G401 (cell line): Measurements from ENCODE around the gene ARHGAP28. TPM values are rescaled to one million over a fixed set of nuclear protein-coding genes. Genes with fewer than 3 reads are reported as not detected.

Source experiments
- DNase-seq: peaks from one replicate; pipeline ENCODE4 v3.0.0-alpha.2; 2015; ENCODE audit warnings: low spot score
- in situ Hi-C: cut with HindIII; loops from 2 replicates; pipeline ENCODE4 v1.10.0; 2016; ENCODE audit warnings: low sequenced_read_pairs, mixed read lengths
- total RNA-seq: library from RNA; depleted of rRNA; stranded (reverse); fragments of >200 nt; shearing (Covaris generic); gene quantifications from 2 replicates; pipeline ENCODE4 v1.2.3, GENCODE V29; 2014

ARHGAP28 gene
- total RNA-seq, 1 experiment from 2014 or later = 0.61 TPM

GRCh38 chr18:6757931-6758330, 28.4 kb downstream of the ARHGAP28 start:
- in situ Hi-C loops = no loop called here
- DNase-seq = no peak

DNA sequence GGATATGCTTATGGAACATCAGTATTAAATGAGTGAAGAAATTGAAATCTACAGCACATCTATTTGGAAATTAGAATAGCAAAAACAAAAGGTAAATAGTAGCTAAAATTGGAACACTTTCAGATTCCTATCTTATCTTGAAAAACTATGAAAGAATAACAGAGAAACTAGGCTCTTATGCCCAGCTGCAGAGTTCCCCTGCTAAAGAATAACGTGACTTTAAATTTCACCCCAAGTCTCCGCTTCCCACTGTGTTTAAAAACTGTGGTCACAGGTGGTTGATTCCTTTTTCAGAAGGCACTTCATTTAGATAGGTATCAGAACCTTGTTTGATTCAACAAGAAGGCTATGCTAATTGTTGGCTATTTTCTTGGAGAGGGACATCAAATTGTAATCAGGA, 30.1 kb downstream of the ARHGAP28 start:
- in situ Hi-C loops = no loop called here
- DNase-seq = no peak

- in situ Hi-C loops = no loop called here
- no peak for DNase-seq
Measured at GRCh38 chr18:6763524-6763923, 34.0 kb downstream of the ARHGAP28 start.

GRCh38 chr18:6764382-6764781, 34.9 kb downstream of the ARHGAP28 start:
- in situ Hi-C loops = no loop called here
- DNase-seq = no peak

DNA sequence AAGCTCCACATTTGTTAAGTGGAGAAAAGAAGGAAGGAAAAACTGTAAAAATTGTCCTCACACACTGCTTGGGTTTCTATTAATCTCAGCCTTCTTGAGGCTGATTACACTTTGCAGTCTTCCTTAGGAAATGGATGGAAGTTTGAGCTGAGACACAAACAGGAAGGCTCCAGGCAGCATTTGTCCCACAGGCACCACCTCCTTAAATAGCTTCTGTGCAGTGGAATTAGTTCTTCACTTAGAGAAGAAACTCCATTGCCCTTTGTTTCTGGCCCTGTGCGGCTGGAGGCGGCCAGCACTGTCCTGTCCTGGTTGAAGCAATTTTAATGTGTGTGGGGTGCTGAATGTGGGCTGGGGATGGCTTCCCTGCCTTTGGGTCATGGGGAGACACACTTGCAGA, 44.3 kb downstream of the ARHGAP28 start:
- in situ Hi-C loops = no loop called here
- no peak for DNase-seq

- in situ Hi-C loops = no loop called here
- no peak for DNase-seq
Measured at GRCh38 chr18:6775237-6775636, 45.7 kb downstream of the ARHGAP28 start.

- in situ Hi-C loops = no loop called here
- no peak for DNase-seq
Measured at GRCh38 chr18:6775702-6776101, 46.2 kb downstream of the ARHGAP28 start.

- in situ Hi-C loops = no loop called here
- no peak for DNase-seq
Measured at GRCh38 chr18:6776188-6776587, 46.7 kb downstream of the ARHGAP28 start.

DNA sequence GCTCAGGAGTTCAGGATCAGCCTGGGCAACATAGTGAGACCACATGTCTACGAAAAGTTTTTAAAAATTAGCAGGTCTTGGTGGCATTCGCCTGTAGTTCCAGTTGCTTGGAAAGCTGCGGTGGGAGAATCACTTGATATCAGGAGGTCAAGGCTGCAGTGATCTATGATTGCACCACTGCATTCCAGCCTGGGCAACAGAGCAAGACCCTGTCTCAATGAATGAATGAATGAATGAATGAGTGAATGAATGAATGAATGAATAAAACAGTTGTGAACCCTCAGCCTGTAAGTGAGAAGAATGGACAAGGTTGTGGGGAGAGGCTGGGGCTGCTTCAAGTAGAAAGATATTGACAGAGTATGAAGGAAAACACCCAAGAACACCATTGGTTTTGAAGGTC, 48.0 kb downstream of the ARHGAP28 start:
- no peak for DNase-seq
- in situ Hi-C loops = no loop called here

- DNase-seq = no peak
- in situ Hi-C loops = no loop called here
Measured at GRCh38 chr18:6778459-6779247, 49.1 kb downstream of the ARHGAP28 start.

DNA sequence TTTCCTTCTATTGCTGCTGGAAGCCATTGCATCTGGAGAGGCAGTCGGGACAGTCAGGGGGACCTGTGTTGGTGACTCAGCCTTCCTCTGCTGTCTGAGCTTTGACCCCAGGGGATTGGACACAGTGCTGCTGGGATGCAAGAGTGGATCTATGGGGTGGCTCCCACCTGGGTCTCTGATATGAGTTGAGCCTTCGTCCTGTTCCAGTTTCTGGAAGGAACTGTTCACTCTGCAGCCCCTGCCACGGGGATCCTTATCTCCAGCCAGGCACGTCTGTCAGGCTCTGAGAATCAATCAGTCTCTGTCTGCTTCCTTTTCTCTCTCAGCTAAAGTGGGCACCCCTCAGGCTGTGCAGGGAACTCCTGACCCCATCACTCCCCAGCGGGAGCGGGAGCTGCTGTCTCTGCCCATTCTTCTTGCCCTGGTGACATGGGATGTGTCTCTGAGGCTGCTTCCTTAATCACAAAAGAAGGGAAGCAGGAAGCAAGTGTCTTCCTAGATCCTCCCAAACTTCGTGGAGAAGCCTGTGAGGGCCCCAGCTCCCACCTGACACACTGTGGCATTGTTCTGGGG, 51.7 kb downstream of the ARHGAP28 start:
- in situ Hi-C loops = no loop called here

GRCh38 chr18:6781796-6782195, 52.3 kb downstream of the ARHGAP28 start:
- in situ Hi-C loops = no loop called here
- no peak for DNase-seq

More for the DNA sequence above, 51.7 kb downstream of the ARHGAP28 start:
- no peak for DNase-seq

DNA sequence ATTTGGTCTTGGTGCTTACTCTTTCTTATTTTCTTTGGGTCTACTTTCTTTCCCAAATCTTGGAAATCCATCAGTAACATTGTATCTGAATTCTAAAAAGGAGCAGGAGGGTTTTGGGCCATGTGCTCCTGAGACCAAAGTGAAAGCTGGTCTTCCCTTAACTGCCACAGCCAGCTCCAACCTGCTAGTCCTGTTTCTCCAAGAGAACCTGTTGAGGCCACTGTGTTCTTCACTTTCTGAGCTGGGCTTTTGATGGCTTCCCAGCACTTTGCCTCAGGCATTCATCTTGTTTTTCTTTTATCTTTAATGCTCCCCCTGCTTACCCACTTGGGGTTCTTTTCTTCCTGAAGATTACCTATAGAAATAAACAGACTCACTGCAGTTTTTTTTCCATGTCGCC, 53.3 kb downstream of the ARHGAP28 start:
- no peak for DNase-seq
- in situ Hi-C loops = no loop called here

DNA sequence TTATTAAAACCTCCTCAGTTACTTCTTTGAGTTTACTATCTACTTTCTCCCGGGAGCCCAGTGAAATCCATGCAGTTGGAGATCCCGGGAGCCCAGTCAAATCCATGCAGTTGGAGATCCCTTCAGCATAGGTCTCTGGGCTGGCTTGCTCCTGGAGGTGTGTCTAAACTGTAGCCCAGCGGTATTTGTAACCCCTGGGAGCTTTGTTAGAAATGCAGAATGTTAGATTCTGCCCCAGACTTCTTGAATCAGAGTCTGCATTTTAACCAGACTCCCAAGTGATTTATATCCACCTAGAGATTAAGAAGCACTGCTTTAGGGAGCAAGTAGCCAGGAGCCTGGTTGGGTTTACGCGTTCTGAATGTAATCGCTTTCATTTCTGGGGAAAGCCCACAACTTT, 54.5 kb downstream of the ARHGAP28 start:
- no peak for DNase-seq
- in situ Hi-C loops = no loop called here

- DNase-seq = no peak
- in situ Hi-C loops = no loop called here
Measured at GRCh38 chr18:6785001-6785400, 55.5 kb downstream of the ARHGAP28 start.

DNA sequence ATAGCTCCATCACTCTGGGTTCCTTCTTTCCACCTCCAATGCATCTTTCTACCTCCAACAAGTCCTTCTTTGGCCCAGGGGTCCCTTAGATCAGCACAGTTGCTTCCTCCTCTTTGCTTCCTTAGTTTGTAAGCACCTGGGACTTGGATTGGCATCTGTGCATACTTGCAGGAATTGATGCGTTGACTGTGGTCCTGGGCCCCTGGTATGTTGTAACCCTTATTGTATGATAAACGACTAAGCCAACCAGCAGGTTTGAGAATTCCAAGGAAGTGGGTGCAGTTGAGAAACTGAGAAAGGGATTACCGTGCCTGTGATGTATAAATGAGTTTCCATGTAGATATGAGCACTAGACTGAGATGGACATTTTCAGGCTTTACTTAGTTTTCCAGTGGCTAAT, 55.9 kb downstream of the ARHGAP28 start:
- in situ Hi-C loops = no loop called here
- DNase-seq = no peak

DNA sequence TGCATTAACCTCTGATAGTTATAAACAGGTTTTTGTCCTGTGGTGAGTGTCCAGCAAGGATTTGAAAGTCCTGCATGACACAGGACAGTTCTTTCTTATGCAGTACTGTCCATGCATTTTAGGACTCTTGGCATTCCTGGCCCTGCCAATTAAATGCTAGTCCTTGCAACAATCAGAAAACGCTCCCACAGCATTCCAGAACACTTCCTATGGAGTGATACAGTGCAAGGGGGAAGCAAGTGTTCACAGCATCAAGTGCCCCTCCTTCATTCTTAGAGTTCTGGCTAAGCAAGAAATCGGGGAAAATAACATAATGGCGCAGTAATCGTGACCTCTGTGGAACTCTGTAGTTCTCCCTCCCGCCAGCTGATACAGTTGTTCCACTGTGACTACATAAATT, 62.9 kb downstream of the ARHGAP28 start:
- in situ Hi-C loops = no loop called here

DNA sequence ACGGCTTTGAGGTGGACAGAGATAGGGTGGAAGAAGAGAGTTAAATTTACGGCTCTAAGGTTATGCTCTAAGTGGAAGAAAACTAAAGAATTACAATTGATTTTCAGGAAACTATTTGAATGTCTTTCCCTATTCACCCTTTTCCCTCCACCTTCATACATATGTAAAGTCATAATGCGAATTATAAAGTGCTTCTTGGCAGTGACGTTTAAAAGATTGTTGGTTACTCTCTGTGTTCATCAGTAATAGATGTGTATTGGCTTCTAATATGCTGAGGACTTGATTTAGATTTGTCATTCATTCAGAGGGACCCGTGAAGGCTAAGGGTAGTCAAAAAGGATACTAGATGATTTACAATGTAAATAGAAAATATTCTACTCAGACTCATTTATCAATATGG, 63.9 kb downstream of the ARHGAP28 start:
- in situ Hi-C loops = no loop called here
- no peak for DNase-seq

More for the DNA sequence above, 62.9 kb downstream of the ARHGAP28 start:
- no peak for DNase-seq

DNA sequence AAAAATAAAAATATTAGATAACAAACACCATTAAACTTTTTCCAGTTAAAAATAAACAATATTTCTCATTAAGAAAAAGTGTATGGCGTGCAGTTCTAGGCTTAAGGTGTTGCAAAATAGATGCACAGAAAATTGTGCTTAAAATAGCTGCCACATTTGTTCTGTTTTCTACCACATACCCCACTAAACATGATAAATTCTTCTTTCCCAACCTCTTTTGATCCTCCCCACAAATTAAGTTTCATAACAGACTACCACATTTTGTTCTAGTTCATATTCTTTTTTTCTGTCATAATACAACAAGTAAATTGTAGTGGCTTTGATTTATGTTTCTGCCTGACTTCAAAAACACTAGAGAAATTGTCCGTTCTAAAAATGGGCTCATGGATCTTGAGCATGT, 64.5 kb downstream of the ARHGAP28 start:
- in situ Hi-C loops = no loop called here
- DNase-seq = no peak

- in situ Hi-C loops = no loop called here
- DNase-seq = no peak
Measured at GRCh38 chr18:6795307-6795706, 65.8 kb downstream of the ARHGAP28 start.

- in situ Hi-C loops = no loop called here
Measured at GRCh38 chr18:6796511-6796910, 67.0 kb downstream of the ARHGAP28 start.

More at GRCh38 chr18:6796511-6796910, 67.0 kb downstream of the ARHGAP28 start:
- DNase-seq = no peak
